Uterus (tissue), 2 donors: ENCODE results near the gene S100A11.

Experiments
- CTCF ChIP-seq, 4 experiments: fragments of 200-600 bp in 2 of 4; fragments of 450-650 bp in 2 of 4; sonication (generic) in 2 of 4; IDR thresholded peaks; one replicate each; pipeline ENCODE4 v1.5.1; 2016 to 2019; ENCODE audit warnings: antibody characterized with exemption in 4 of 4, mild to moderate bottlenecking in 2 of 4, moderate library complexity in 1 of 4
- POLR2A ChIP-seq, 2 donors: fragments of 450-650 bp; IDR thresholded peaks; one replicate each; pipeline ENCODE4 v1.6.1; 2016; ENCODE audit warnings: antibody characterized with exemption in 2 of 2, mild to moderate bottlenecking in 1 of 2, moderate library complexity in 1 of 2

GRCh38 chr1:152035539-152036266 lies 1.1 kb downstream of the S100A11 start:
- TF ChIP-seq CTCF (IDR thresholded peaks at IDR 0.05) = no peak
- no peak for TF ChIP-seq POLR2A (IDR thresholded peaks at IDR 0.05)
